GM23338 (cell line): Measurements from ENCODE around the gene THRB. TPM values are rescaled to one million over a fixed set of nuclear protein-coding genes. Genes with fewer than 3 reads are reported as not detected.

Source experiments
- ATAC-seq: fragments of 200-7000 bp; cut with Tn5 transposase; 3 replicates; pipeline ENCODE4 v1.9.1; 2020
- DNase-seq: peaks from one replicate; pipeline ENCODE4 v3.0.0-alpha.2; 2015; ENCODE audit warnings: low spot score
- H2AFZ ChIP-seq: fragments of 200-600 bp; sonication (generic); 2 replicates; pipeline ENCODE4 v1.8.0; 2016; ENCODE audit warnings: antibody characterized with exemption, mild to moderate bottlenecking, moderate library complexity
- H3F3A ChIP-seq: fragments of 200-600 bp; sonication (generic); replicated peaks from 2 replicates; pipeline ENCODE4 v1.8.0; 2017; ENCODE audit warnings: antibody characterized with exemption, mixed run types, low read depth
- H3K27ac ChIP-seq: fragments of 200-600 bp; sonication (generic); 2 replicates; pipeline ENCODE4 v1.6.1; 2016; ENCODE audit warnings: low read depth
- H3K27me3 ChIP-seq: fragments of 200-600 bp; sonication (generic); 2 replicates; pipeline ENCODE4 v1.8.0; 2016; ENCODE audit warnings: mild to moderate bottlenecking, mixed run types, moderate library complexity; ENCODE audit not compliant: insufficient read depth
- H3K36me3 ChIP-seq: fragments of 200-600 bp; sonication (generic); 2 replicates; pipeline ENCODE4 v1.8.0; 2016; ENCODE audit warnings: mild to moderate bottlenecking; ENCODE audit not compliant: insufficient read depth
- H3K4me1 ChIP-seq: fragments of 200-600 bp; sonication (generic); 2 replicates; pipeline ENCODE4 v1.8.0; 2016; ENCODE audit warnings: mild to moderate bottlenecking, moderate library complexity; ENCODE audit not compliant: insufficient read depth
- H3K4me2 ChIP-seq: fragments of 200-600 bp; sonication (generic); 2 replicates; pipeline ENCODE4 v1.7.1; 2017; ENCODE audit warnings: mixed run types
- H3K4me3 ChIP-seq: fragments of 200-600 bp; sonication (generic); 2 replicates; pipeline ENCODE4 v1.6.1; 2016; ENCODE audit warnings: mixed run types
- H3K79me2 ChIP-seq: fragments of 200-600 bp; sonication (generic); replicated peaks from 2 replicates; pipeline ENCODE4 v1.8.0; 2017; ENCODE audit warnings: mild to moderate bottlenecking; ENCODE audit not compliant: insufficient read depth
- H3K9me2 ChIP-seq: fragments of 200-600 bp; sonication (generic); 2 replicates; pipeline ENCODE4 v1.8.0; 2017; ENCODE audit not compliant: insufficient read depth
- H4K20me1 ChIP-seq: fragments of 200-600 bp; sonication (generic); replicated peaks from 2 replicates; pipeline ENCODE4 v1.8.0; 2017; ENCODE audit warnings: mild to moderate bottlenecking; ENCODE audit not compliant: insufficient read depth
- H3K27ac Mint-ChIP-seq: 2 replicates; pipeline ENCODE4 v1.8.0; 2020; ENCODE audit warnings: inconsistent platforms, mild to moderate bottlenecking, moderate library complexity, mixed read lengths
- H3K27me3 Mint-ChIP-seq: 3 replicates; pipeline ENCODE4 v1.8.0; 2022; ENCODE audit warnings: low read depth, mild to moderate bottlenecking, moderate library complexity, mixed read lengths, inconsistent platforms; ENCODE audit not compliant: insufficient read depth, poor library complexity
- H3K36me3 Mint-ChIP-seq: 3 replicates; pipeline ENCODE4 v1.8.0; 2021; ENCODE audit warnings: low read depth, mild to moderate bottlenecking, inconsistent platforms, moderate library complexity, mixed read lengths
- H3K4me1 Mint-ChIP-seq: 3 replicates; pipeline ENCODE4 v1.8.0; 2020; ENCODE audit warnings: mild to moderate bottlenecking, inconsistent platforms, mixed read lengths
- H3K4me3 Mint-ChIP-seq: 3 replicates; pipeline ENCODE4 v1.8.0; 2021; ENCODE audit warnings: moderate library complexity, mild to moderate bottlenecking, inconsistent platforms, mixed read lengths
- H3K9me3 Mint-ChIP-seq: 3 replicates; pipeline ENCODE4 v1.8.0; 2020; ENCODE audit warnings: moderate library complexity, mild to moderate bottlenecking, inconsistent platforms, mixed read lengths
- CTCF ChIP-seq, 2 experiments: fragments of 200-600 bp in 1 of 2; sonication (generic) in 1 of 2; conservative IDR thresholded peaks; 2 replicates each; pipeline versions ENCODE4 v1.5.1 to v1.6.1; 2016 to 2017; ENCODE audit warnings: antibody characterized with exemption in 2 of 2, low read depth in 2 of 2, mild to moderate bottlenecking in 2 of 2, moderate library complexity in 1 of 2
- ETS1 ChIP-seq: IDR thresholded peaks from 2 replicates; pipeline ENCODE4 v1.6.1; 2016; ENCODE audit warnings: antibody characterized with exemption
- EZH2phosphoT487 ChIP-seq: fragments of 200-600 bp; sonication (generic); IDR thresholded peaks from one replicate; pipeline ENCODE4 v1.8.1; 2018; ENCODE audit warnings: antibody characterized with exemption; ENCODE audit not compliant: unreplicated experiment
- JUNB ChIP-seq: IDR thresholded peaks from one replicate; pipeline ENCODE4 v1.6.1; 2016; ENCODE audit warnings: antibody characterized with exemption; ENCODE audit not compliant: unreplicated experiment
- NANOG ChIP-seq: IDR thresholded peaks from 2 replicates; pipeline ENCODE4 v1.6.1; 2016; ENCODE audit warnings: antibody characterized with exemption, borderline replicate concordance
- POLR2AphosphoS5 ChIP-seq: IDR thresholded peaks from 2 replicates; pipeline ENCODE4 v1.6.1; 2016; ENCODE audit warnings: antibody characterized with exemption, low read depth
- ZNF331 ChIP-seq: fragments of 250-450 bp; sonication (Bioruptor Pico); IDR thresholded peaks from 2 replicates; pipeline ENCODE4 v1.5.0; 2020; ENCODE audit warnings: low read depth, mild to moderate bottlenecking, moderate library complexity
- ZNF462 ChIP-seq: fragments of 250-450 bp; sonication (Bioruptor Pico); IDR thresholded peaks from 2 replicates; pipeline ENCODE4 v1.5.0; 2020; ENCODE audit warnings: mild to moderate bottlenecking, moderate library complexity
- polyA plus RNA-seq: library from polyadenylated mRNA; unstranded; fragments of >200 nt; fragmentation: Nextera tagmentation; extraction: Ambion mirVana; gene quantifications from 2 replicates; pipeline ENCODE4 v1.2.1, GENCODE V29; 2016
- total RNA-seq: library from RNA; depleted of rRNA; stranded (reverse); fragments of >200 nt; shearing (Covaris generic); gene quantifications from 2 replicates; pipeline ENCODE4 v1.2.3, GENCODE V29; 2014

THRB gene
- total and polyA plus RNA-seq, 2 experiments from 2014 or later: 1.7 to 3.2 TPM

DNA sequence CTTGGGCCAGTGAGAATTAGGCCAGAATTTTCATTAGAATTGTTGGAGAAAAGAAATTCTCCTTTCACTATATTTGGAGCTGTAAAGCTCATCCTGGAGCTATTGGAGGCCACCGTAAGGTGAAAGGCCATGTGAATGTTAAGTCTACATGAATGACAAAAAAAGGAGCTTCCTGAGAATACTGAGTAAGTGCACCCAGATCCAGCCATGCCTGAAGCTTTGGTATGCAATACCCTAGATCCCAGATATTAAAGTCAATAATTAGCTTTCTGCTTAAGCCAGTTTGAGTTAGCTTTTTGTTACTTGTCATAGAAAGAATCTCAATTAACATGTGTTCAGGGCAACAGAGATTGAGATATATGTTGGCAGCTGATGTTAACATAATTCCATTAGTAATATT is 377.1 kb downstream of the THRB start (continued):
- TF ChIP-seq ZNF331 (no peak), NANOG (no peak), CTCF (conservative IDR thresholded peaks at IDR 0.05; ENCODE audit: low read depth in 2 of 2) (no peak)

- Mint-ChIP-seq H3K4me1 (no peaks in the 10 kb centered on the region), H3K9me3 (no peaks in the 10 kb centered on the region), H3K36me3 (no peaks in the 10 kb centered on the region), H3K27me3 (no peaks in the 10 kb centered on the region), H3K27ac (no peak overlapping the region), H3K4me3 (no peak overlapping the region)
- peaks cover 5% of the 10 kb centered on the region; the same call in 1 of the 2 replicates for H4K20me1 ChIP-seq
- H3K27ac ChIP-seq: no peak overlapping the region
- no peaks in the 10 kb centered on the region for H3K4me1 ChIP-seq
- H3K79me2 ChIP-seq: no peaks in the 10 kb centered on the region
- no peak overlapping the region for H2AFZ ChIP-seq
- H3K36me3 ChIP-seq: no peaks in the 10 kb centered on the region
- no peaks in the 10 kb centered on the region for H3F3A ChIP-seq
- no peaks in the 10 kb centered on the region for H3K9me2 ChIP-seq
- DNase-seq: no peak
- no peak for ATAC-seq
- TF ChIP-seq JUNB (no peak), POLR2AphosphoS5 (no peak), ZNF462 (CRISPR knock-in tag) (no peak), ETS1 (no peak), NANOG (no peak), EZH2phosphoT487 (no peak)
- H3K4me3 ChIP-seq: no peak overlapping the region
- H3K27me3 ChIP-seq: no peaks in the 10 kb centered on the region
- H3K4me2 ChIP-seq: no peak overlapping the region
These were observed 382.9 kb downstream of the THRB start for GRCh38 chr3:24111711-24112110.
